HEK293 (cell line): ENCODE measurements around the gene TUBB3.

Experiments used
- GLI4 ChIP-seq: fragments of 450-650 bp; formaldehyde crosslinking; IDR thresholded peaks from 2 replicates; pipeline ENCODE4 v1.5.1; 2016; ENCODE audit warnings: missing biosample characterization, missing genetic modification characterization
- GLIS2 ChIP-seq: fragments of 450-650 bp; formaldehyde crosslinking; IDR thresholded peaks from 2 replicates; pipeline ENCODE4 v1.5.1; 2016; ENCODE audit warnings: missing biosample characterization, missing genetic modification characterization
- HOXC10 ChIP-seq: sonication (generic); formaldehyde crosslinking; IDR thresholded peaks from 2 replicates; pipeline ENCODE4 v1.8.1; 2023; ENCODE audit warnings: mild to moderate bottlenecking, missing genetic modification reagents
- KLF10 ChIP-seq: fragments of 450-650 bp; IDR thresholded peaks from 2 replicates; pipeline ENCODE4 v1.5.1; 2018; ENCODE audit warnings: missing biosample characterization, mild to moderate bottlenecking, missing genetic modification characterization
- KLF7 ChIP-seq: fragments of 450-650 bp; formaldehyde crosslinking; IDR thresholded peaks from 2 replicates; pipeline ENCODE4 v1.5.1; 2016; ENCODE audit warnings: missing biosample characterization, missing genetic modification characterization, borderline replicate concordance
- MEIS1 ChIP-seq: sonication (generic); formaldehyde crosslinking; IDR thresholded peaks from 2 replicates; pipeline ENCODE4 v1.8.1; 2022; ENCODE audit warnings: missing genetic modification reagents, mild to moderate bottlenecking, borderline replicate concordance
- MYNN ChIP-seq: fragments of 450-650 bp; formaldehyde crosslinking; IDR thresholded peaks from 2 replicates; pipeline ENCODE4 v1.5.1; 2016; ENCODE audit warnings: missing biosample characterization, missing genetic modification characterization, borderline replicate concordance
- SCRT1 ChIP-seq: fragments of 450-650 bp; formaldehyde crosslinking; IDR thresholded peaks from 2 replicates; pipeline ENCODE4 v1.5.1; 2016; ENCODE audit warnings: missing biosample characterization, missing genetic modification characterization, borderline replicate concordance
- YY1 ChIP-seq: fragments of 450-650 bp; formaldehyde crosslinking; IDR thresholded peaks from 2 replicates; pipeline ENCODE4 v1.5.1; 2018; ENCODE audit warnings: missing biosample characterization, missing genetic modification characterization
- ZBTB7A ChIP-seq: fragments of 450-650 bp; formaldehyde crosslinking; IDR thresholded peaks from 2 replicates; pipeline ENCODE4 v1.5.1; 2016; ENCODE audit warnings: low read depth, missing biosample characterization, missing genetic modification characterization
- ZEB2 ChIP-seq: fragments of 450-650 bp; formaldehyde crosslinking; IDR thresholded peaks from 2 replicates; pipeline ENCODE4 v1.5.1; 2016; ENCODE audit warnings: missing biosample characterization, missing genetic modification characterization
- ZFP69B ChIP-seq: fragments of 450-650 bp; formaldehyde crosslinking; IDR thresholded peaks from 2 replicates; pipeline ENCODE4 v1.5.1; 2016; ENCODE audit warnings: missing biosample characterization, missing genetic modification characterization
- ZNF23 ChIP-seq: fragments of 450-650 bp; formaldehyde crosslinking; IDR thresholded peaks from 2 replicates; pipeline ENCODE4 v1.5.1; 2016; ENCODE audit warnings: missing biosample characterization, missing genetic modification characterization, borderline replicate concordance
- ZNF26 ChIP-seq: fragments of 450-650 bp; formaldehyde crosslinking; IDR thresholded peaks from 2 replicates; pipeline ENCODE4 v1.5.1; 2016; ENCODE audit warnings: missing biosample characterization, missing genetic modification characterization
- ZNF280C ChIP-seq: fragments of 450-650 bp; formaldehyde crosslinking; IDR thresholded peaks from 2 replicates; pipeline ENCODE4 v1.5.1; 2016; ENCODE audit warnings: missing biosample characterization, missing genetic modification characterization
- ZNF292 ChIP-seq: fragments of 450-650 bp; formaldehyde crosslinking; IDR thresholded peaks from 2 replicates; pipeline ENCODE4 v1.5.1; 2016; ENCODE audit warnings: low read depth, missing biosample characterization, missing genetic modification characterization, borderline replicate concordance
- ZNF350 ChIP-seq: fragments of 450-650 bp; formaldehyde crosslinking; IDR thresholded peaks from 2 replicates; pipeline ENCODE4 v1.5.0; 2017; ENCODE audit warnings: missing biosample characterization, mild to moderate bottlenecking, missing genetic modification characterization
- ZNF473 ChIP-seq: fragments of 450-650 bp; formaldehyde crosslinking; IDR thresholded peaks from 2 replicates; pipeline ENCODE4 v1.5.1; 2017; ENCODE audit warnings: missing biosample characterization, missing genetic modification characterization
- ZNF514 ChIP-seq: fragments of 450-650 bp; formaldehyde crosslinking; IDR thresholded peaks from 2 replicates; pipeline ENCODE4 v1.5.1; 2016; ENCODE audit warnings: missing biosample characterization, missing genetic modification characterization
- ZNF558 ChIP-seq: fragments of 450-650 bp; formaldehyde crosslinking; IDR thresholded peaks from 2 replicates; pipeline ENCODE4 v1.5.1; 2016; ENCODE audit warnings: missing biosample characterization, missing genetic modification characterization
- ZNF600 ChIP-seq: fragments of 450-650 bp; formaldehyde crosslinking; IDR thresholded peaks from 2 replicates; pipeline ENCODE4 v1.5.1; 2016; ENCODE audit warnings: missing biosample characterization, missing genetic modification characterization
- ZNF610 ChIP-seq: fragments of 450-650 bp; formaldehyde crosslinking; IDR thresholded peaks from 2 replicates; pipeline ENCODE4 v1.5.1; 2016; ENCODE audit warnings: missing biosample characterization, missing genetic modification characterization, borderline replicate concordance
- ZNF623 ChIP-seq: fragments of 450-650 bp; formaldehyde crosslinking; IDR thresholded peaks from 2 replicates; pipeline ENCODE4 v1.5.1; 2016; ENCODE audit warnings: missing biosample characterization, missing genetic modification characterization
- ZNF704 ChIP-seq: fragments of 450-650 bp; formaldehyde crosslinking; IDR thresholded peaks from 2 replicates; pipeline ENCODE4 v1.5.1; 2016; ENCODE audit warnings: missing biosample characterization, missing genetic modification characterization
- ZNF76 ChIP-seq: fragments of 450-650 bp; formaldehyde crosslinking; IDR thresholded peaks from 2 replicates; pipeline ENCODE4; 2016; ENCODE audit warnings: low read depth, missing biosample characterization, missing genetic modification characterization, borderline replicate concordance
- ZNF777 ChIP-seq: fragments of 450-650 bp; formaldehyde crosslinking; IDR thresholded peaks from 2 replicates; pipeline ENCODE4 v1.5.1; 2017; ENCODE audit warnings: missing biosample characterization, missing genetic modification characterization, borderline replicate concordance
- ZNF785 ChIP-seq: fragments of 450-650 bp; formaldehyde crosslinking; IDR thresholded peaks from 2 replicates; pipeline ENCODE4 v1.5.1; 2016; ENCODE audit warnings: missing biosample characterization, missing genetic modification characterization
- ZNF830 ChIP-seq: fragments of 450-650 bp; IDR thresholded peaks from 2 replicates; pipeline ENCODE4 v1.5.0; 2018; ENCODE audit warnings: missing biosample characterization, missing genetic modification characterization, low read depth, mild to moderate bottlenecking, moderate library complexity
- ZNF837 ChIP-seq: fragments of 450-650 bp; formaldehyde crosslinking; IDR thresholded peaks from 2 replicates; pipeline ENCODE4 v1.5.1; 2016; ENCODE audit warnings: missing biosample characterization, missing genetic modification characterization
- ZXDB ChIP-seq: fragments of 450-650 bp; formaldehyde crosslinking; IDR thresholded peaks from 2 replicates; pipeline ENCODE4 v1.5.1; 2016; ENCODE audit warnings: missing biosample characterization, missing genetic modification characterization
- TF ChIP-seq, protein P1 (sequence below): fragments of 450-650 bp; formaldehyde crosslinking; IDR thresholded peaks from 2 replicates; pipeline ENCODE4 v1.5.1; 2016; ENCODE audit warnings: missing biosample characterization, missing genetic modification characterization, low read depth
- TF ChIP-seq, protein P2 (sequence below): fragments of 450-650 bp; formaldehyde crosslinking; IDR thresholded peaks from 2 replicates; pipeline ENCODE4 v1.5.1; 2016; ENCODE audit warnings: missing biosample characterization, missing genetic modification characterization
- TF ChIP-seq, protein P3 (sequence below): fragments of 450-650 bp; formaldehyde crosslinking; IDR thresholded peaks from 2 replicates; pipeline ENCODE4 v1.5.1; 2017; ENCODE audit warnings: missing biosample characterization, missing genetic modification characterization

The TUBB3 gene

DNA sequence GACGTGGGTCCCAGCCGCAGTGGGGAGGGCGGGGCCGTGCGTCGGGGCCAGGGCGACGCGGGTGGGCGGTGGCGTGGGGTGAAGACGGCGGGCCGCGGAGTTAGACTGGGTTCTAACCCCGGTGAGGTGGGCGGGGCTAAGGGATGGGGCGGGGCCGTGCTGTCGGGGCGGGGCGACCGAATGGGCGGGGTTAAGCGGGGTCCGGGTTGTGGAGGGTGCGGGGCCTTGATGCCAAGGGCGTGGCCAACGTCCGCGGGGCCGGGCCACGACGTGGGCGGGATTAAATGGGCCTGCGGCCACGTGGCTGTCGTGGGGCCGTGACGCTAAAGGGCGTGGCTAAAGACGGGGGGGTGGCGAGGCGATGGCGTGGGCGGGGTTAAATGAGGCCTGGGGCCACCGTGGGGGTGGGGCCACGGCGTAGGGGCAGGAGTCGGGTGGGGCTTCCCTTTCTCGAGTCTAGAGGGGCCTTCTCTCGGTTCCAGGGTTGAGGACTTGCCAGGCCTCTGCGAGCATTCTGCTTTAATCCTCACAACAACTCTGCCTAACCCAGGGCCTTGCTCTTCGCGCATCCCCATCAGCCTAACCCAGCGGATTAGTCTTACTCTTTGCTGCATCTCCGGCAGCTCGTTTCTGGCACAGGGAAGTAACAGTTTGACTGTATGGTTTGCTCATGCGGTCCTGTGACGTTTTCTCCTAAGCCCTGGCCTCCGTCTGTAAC, 49.0 kb upstream of the TUBB3 start (continued):
- TF ChIP-seq, protein P1, sequence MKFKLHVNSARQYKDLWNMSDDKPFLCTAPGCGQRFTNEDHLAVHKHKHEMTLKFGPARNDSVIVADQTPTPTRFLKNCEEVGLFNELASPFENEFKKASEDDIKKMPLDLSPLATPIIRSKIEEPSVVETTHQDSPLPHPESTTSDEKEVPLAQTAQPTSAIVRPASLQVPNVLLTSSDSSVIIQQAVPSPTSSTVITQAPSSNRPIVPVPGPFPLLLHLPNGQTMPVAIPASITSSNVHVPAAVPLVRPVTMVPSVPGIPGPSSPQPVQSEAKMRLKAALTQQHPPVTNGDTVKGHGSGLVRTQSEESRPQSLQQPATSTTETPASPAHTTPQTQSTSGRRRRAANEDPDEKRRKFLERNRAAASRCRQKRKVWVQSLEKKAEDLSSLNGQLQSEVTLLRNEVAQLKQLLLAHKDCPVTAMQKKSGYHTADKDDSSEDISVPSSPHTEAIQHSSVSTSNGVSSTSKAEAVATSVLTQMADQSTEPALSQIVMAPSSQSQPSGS (tag by site-specific recombination), result no peak
- TF ChIP-seq KLF10 (tag by site-specific recombination) (no peak), HOXC10 (no peak), ZNF777 (tag by site-specific recombination) (no peak), ZNF837 (tag by site-specific recombination) (no peak), YY1 (tag by site-specific recombination) (no peak), ZNF830 (tag by site-specific recombination) (no peak), ZNF76 (tag by site-specific recombination) (no peak), ZNF600 (no peak), ZNF704 (tag by site-specific recombination) (no peak), ZBTB7A (tag by site-specific recombination) (no peak), ZNF623 (tag by site-specific recombination) (no peak), ZNF280C (tag by site-specific recombination) (no peak), GLI4 (tag by site-specific recombination) (no peak), ZFP69B (tag by site-specific recombination) (peak; percentile 50; the same call in 1 of the 2 replicates), ZEB2 (no peak), GLIS2 (tag by site-specific recombination) (peak; percentile 70; the same call in 1 of the 2 replicates), MEIS1 (CRISPR knock-in tag) (no peak), ZNF610 (tag by site-specific recombination) (no peak), ZNF514 (no peak), KLF7 (tag by site-specific recombination) (peak; percentile 53; the same call in 1 of the 2 replicates), ZNF23 (tag by site-specific recombination) (no peak), ZNF558 (tag by site-specific recombination) (no peak), SCRT1 (tag by site-specific recombination) (no peak), ZNF350 (tag by site-specific recombination) (no peak), ZNF292 (tag by site-specific recombination) (no peak), ZNF785 (tag by site-specific recombination) (no peak), ZNF26 (tag by site-specific recombination) (no peak), ZNF473 (tag by site-specific recombination) (no peak), ZXDB (tag by site-specific recombination) (peak; percentile 19; the same call in 1 of the 2 replicates), MYNN (tag by site-specific recombination) (no peak)
- TF ChIP-seq, protein P2, sequence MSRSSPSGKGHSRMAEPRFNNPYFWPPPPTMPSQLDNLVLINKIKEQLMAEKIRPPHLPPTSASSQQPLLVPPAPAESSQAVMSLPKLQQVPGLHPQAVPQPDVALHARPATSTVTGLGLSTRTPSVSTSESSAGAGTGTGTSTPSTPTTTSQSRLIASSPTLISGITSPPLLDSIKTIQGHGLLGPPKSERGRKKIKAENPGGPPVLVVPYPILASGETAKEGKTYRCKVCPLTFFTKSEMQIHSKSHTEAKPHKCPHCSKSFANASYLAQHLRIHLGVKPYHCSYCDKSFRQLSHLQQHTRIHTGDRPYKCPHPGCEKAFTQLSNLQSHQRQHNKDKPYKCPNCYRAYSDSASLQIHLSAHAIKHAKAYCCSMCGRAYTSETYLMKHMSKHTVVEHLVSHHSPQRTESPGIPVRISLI (tag by site-specific recombination), result no peak
- TF ChIP-seq, protein P3, sequence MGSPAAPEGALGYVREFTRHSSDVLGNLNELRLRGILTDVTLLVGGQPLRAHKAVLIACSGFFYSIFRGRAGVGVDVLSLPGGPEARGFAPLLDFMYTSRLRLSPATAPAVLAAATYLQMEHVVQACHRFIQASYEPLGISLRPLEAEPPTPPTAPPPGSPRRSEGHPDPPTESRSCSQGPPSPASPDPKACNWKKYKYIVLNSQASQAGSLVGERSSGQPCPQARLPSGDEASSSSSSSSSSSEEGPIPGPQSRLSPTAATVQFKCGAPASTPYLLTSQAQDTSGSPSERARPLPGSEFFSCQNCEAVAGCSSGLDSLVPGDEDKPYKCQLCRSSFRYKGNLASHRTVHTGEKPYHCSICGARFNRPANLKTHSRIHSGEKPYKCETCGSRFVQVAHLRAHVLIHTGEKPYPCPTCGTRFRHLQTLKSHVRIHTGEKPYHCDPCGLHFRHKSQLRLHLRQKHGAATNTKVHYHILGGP (tag by site-specific recombination), result no peak
